Glutamatergic neuron (in vitro differentiated cells): ENCODE results near the gene HIVEP3. TPM values are rescaled to one million over a fixed set of nuclear protein-coding genes. Genes with fewer than 3 reads are reported as not detected.

Experiments
- DNase-seq: peaks from one replicate; pipeline ENCODE4 v3.0.0; 2022
- H3K27ac Mint-ChIP-seq: one replicate; pipeline ENCODE4 v1.8.0; 2020; ENCODE audit warnings: mild to moderate bottlenecking, mixed read lengths, inconsistent platforms; ENCODE audit not compliant: unreplicated experiment
- H3K27me3 Mint-ChIP-seq: one replicate; pipeline ENCODE4 v1.8.0; 2020; ENCODE audit warnings: mild to moderate bottlenecking, moderate library complexity, mixed read lengths, inconsistent platforms; ENCODE audit not compliant: unreplicated experiment
- H3K36me3 Mint-ChIP-seq: one replicate; pipeline ENCODE4 v1.8.0; 2020; ENCODE audit warnings: mild to moderate bottlenecking, mixed read lengths, inconsistent platforms; ENCODE audit not compliant: unreplicated experiment
- H3K4me1 Mint-ChIP-seq: one replicate; pipeline ENCODE4 v1.8.0; 2020; ENCODE audit warnings: mild to moderate bottlenecking, low read depth, mixed read lengths, inconsistent platforms; ENCODE audit not compliant: unreplicated experiment
- H3K4me3 Mint-ChIP-seq: one replicate; pipeline ENCODE4 v1.8.0; 2020; ENCODE audit warnings: mild to moderate bottlenecking, mixed read lengths, inconsistent platforms; ENCODE audit not compliant: unreplicated experiment
- H3K9me3 Mint-ChIP-seq: one replicate; pipeline ENCODE4 v1.8.0; 2020; ENCODE audit warnings: mild to moderate bottlenecking, moderate library complexity, mixed read lengths, inconsistent platforms; ENCODE audit not compliant: unreplicated experiment
- CTCF ChIP-seq: fragments of 200-600 bp; sonication (generic); IDR thresholded peaks from one replicate; pipeline ENCODE4 v1.5.0; 2021; ENCODE audit not compliant: partially characterized antibody, unreplicated experiment
- total RNA-seq: library from RNA; stranded (reverse); fragmentation: NEBNext Ultra II Directional; extraction: Animal tissue kit (Norgen Biotek cat#: 25700); gene quantifications from one replicate; pipeline ENCODE4 v1.2.1, GENCODE V29; 2021; ENCODE audit not compliant: unreplicated experiment

The HIVEP3 gene
- total RNA-seq, 1 donor from 2014 or later, result 15.1 TPM

- Mint-ChIP-seq H3K4me1 (peaks cover 15% of the 10 kb centered on the region), H3K4me3 (no peak overlapping the region), H3K9me3 (no peaks in the 10 kb centered on the region), H3K27me3 (peaks cover 2% of the 10 kb centered on the region), H3K36me3 (peaks cover 6% of the 10 kb centered on the region), H3K27ac (no peak overlapping the region)
- DNase-seq, result no peak
- TF ChIP-seq CTCF, result no peak
These were observed 71.9 kb downstream of the HIVEP3 start for GRCh38 chr1:41846625-41847405.

- peaks cover 6% of the 10 kb centered on the region for H3K36me3 Mint-ChIP-seq
- no peak for TF ChIP-seq CTCF
- no peak overlapping the region for H3K4me3 Mint-ChIP-seq
- no peak for DNase-seq
- H3K9me3 Mint-ChIP-seq, result no peaks in the 10 kb centered on the region
- peaks cover 15% of the 10 kb centered on the region for H3K4me1 Mint-ChIP-seq
- H3K27me3 Mint-ChIP-seq, result peaks cover 4% of the 10 kb centered on the region
- H3K27ac Mint-ChIP-seq, result no peak overlapping the region
These were observed 73.9 kb downstream of the HIVEP3 start for GRCh38 chr1:41844781-41845272.

- no peak overlapping the region for H3K27ac Mint-ChIP-seq
- H3K9me3 Mint-ChIP-seq, result no peaks in the 10 kb centered on the region
- TF ChIP-seq CTCF, result no peak
- H3K36me3 Mint-ChIP-seq, result peaks cover 6% of the 10 kb centered on the region
- peaks cover 4% of the 10 kb centered on the region for H3K27me3 Mint-ChIP-seq
- peaks cover 15% of the 10 kb centered on the region for H3K4me1 Mint-ChIP-seq
- DNase-seq, result no peak
- no peak overlapping the region for H3K4me3 Mint-ChIP-seq
These were observed 74.5 kb downstream of the HIVEP3 start for GRCh38 chr1:41844255-41844654.

- H3K4me3 Mint-ChIP-seq, result no peak overlapping the region
- peaks cover 6% of the 10 kb centered on the region for H3K36me3 Mint-ChIP-seq
- DNase-seq, result no peak
- H3K4me1 Mint-ChIP-seq, result peaks cover 11% of the 10 kb centered on the region
- no peak for TF ChIP-seq CTCF
- H3K27ac Mint-ChIP-seq, result no peak overlapping the region
- H3K9me3 Mint-ChIP-seq, result peaks cover 2% of the 10 kb centered on the region
- H3K27me3 Mint-ChIP-seq, result peaks cover 2% of the 10 kb centered on the region
These were observed 75.5 kb downstream of the HIVEP3 start for GRCh38 chr1:41842993-41843755.
